Memory B cell (primary cell): ENCODE results near the gene SPINT4.
"Not testable (repeated sequence)": the region's sequence is repeated elsewhere in the genome, so short reads cannot be mapped to it uniquely, and the experiment has no call there.

Experiments used
- ATAC-seq: fragments of 150-1000 bp; cut with Tn5 transposase; 2 replicates; pipeline ENCODE4 v1.10.0; 2021; ENCODE audit warnings: low read depth, mild to moderate bottlenecking, moderate library complexity
- DNase-seq, 2 donors: peaks; one replicate each; pipeline ENCODE4 v3.0.0; 2022; ENCODE audit warnings: low spot score in 2 of 2
- H3K27ac Mint-ChIP-seq: one replicate; pipeline ENCODE4 v1.8.0; 2022; ENCODE audit warnings: mild to moderate bottlenecking, moderate library complexity, mixed read lengths
- H3K27me3 Mint-ChIP-seq: one replicate; pipeline ENCODE4 v1.8.0; 2022; ENCODE audit warnings: mixed read lengths
- H3K36me3 Mint-ChIP-seq: one replicate; pipeline ENCODE4 v1.8.0; 2022; ENCODE audit warnings: mild to moderate bottlenecking, mixed read lengths
- H3K4me1 Mint-ChIP-seq: one replicate; pipeline ENCODE4 v1.8.0; 2022; ENCODE audit warnings: mixed read lengths
- H3K4me3 Mint-ChIP-seq: one replicate; pipeline ENCODE4 v1.8.0; 2022; ENCODE audit warnings: mild to moderate bottlenecking, moderate library complexity, mixed read lengths
- H3K9me3 Mint-ChIP-seq: one replicate; pipeline ENCODE4 v1.8.0; 2022; ENCODE audit warnings: mixed read lengths

SPINT4 gene

GRCh38 chr20:45742596-45742995 lies 20.4 kb downstream of the SPINT4 start:
- ATAC-seq, result no peak
- H3K27me3 Mint-ChIP-seq, result peaks cover 3% of the 10 kb centered on the region

DNA sequence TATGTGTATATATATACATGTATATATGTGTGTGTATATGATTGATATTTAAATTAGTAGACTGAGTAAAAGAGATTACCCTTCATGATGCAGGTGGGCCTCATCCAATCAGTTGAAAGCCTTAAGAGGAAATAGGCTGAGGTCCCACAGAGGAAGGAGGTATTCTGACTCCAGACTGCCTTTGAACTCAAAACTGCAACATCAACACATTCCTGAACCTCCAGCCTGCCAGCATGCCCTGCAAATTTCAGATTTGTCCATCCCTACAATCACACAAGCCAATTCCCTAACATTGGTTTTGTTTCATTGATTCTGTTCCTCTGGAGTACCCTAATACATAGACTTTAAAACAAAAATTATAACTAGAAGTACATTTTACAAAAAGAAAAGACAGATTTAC lies 22.9 kb downstream of the SPINT4 start:
- no peaks in the 10 kb centered on the region for H3K36me3 Mint-ChIP-seq
- no peaks in the 10 kb centered on the region for H3K9me3 Mint-ChIP-seq
- DNase-seq (no peak), ATAC-seq (no peak)
- no peak overlapping the region for H3K27ac Mint-ChIP-seq
- H3K4me1 Mint-ChIP-seq, result no peaks in the 10 kb centered on the region
- no peak overlapping the region for H3K4me3 Mint-ChIP-seq
- H3K27me3 Mint-ChIP-seq, result peaks cover 10% of the 10 kb centered on the region

More at GRCh38 chr20:45742596-45742995, 20.4 kb downstream of the SPINT4 start:
- no peak for DNase-seq
- no peaks in the 10 kb centered on the region for H3K36me3 Mint-ChIP-seq
- no peak overlapping the region for H3K4me3 Mint-ChIP-seq
- no peak overlapping the region for H3K27ac Mint-ChIP-seq
- H3K9me3 Mint-ChIP-seq, result no peaks in the 10 kb centered on the region
- no peaks in the 10 kb centered on the region for H3K4me1 Mint-ChIP-seq

GRCh38 chr20:45751721-45752120 lies 29.6 kb downstream of the SPINT4 start:
- H3K4me1 Mint-ChIP-seq, result no peaks in the 10 kb centered on the region
- no peaks in the 10 kb centered on the region for H3K36me3 Mint-ChIP-seq
- H3K27ac Mint-ChIP-seq, result no peak overlapping the region
- peaks cover 6% of the 10 kb centered on the region for H3K9me3 Mint-ChIP-seq
- no peak overlapping the region for H3K4me3 Mint-ChIP-seq
- peaks cover 10% of the 10 kb centered on the region for H3K27me3 Mint-ChIP-seq
- ATAC-seq (no peak), DNase-seq (no peak)

GRCh38 chr20:45752746-45753145 lies 30.6 kb downstream of the SPINT4 start:
- DNase-seq (no peak), ATAC-seq (no peak)
- H3K27ac Mint-ChIP-seq, result no peak overlapping the region
- H3K9me3 Mint-ChIP-seq, result peaks cover 6% of the 10 kb centered on the region
- H3K4me3 Mint-ChIP-seq, result no peak overlapping the region
- no peaks in the 10 kb centered on the region for H3K36me3 Mint-ChIP-seq
- H3K27me3 Mint-ChIP-seq, result peaks cover 6% of the 10 kb centered on the region
- H3K4me1 Mint-ChIP-seq, result no peaks in the 10 kb centered on the region

DNA sequence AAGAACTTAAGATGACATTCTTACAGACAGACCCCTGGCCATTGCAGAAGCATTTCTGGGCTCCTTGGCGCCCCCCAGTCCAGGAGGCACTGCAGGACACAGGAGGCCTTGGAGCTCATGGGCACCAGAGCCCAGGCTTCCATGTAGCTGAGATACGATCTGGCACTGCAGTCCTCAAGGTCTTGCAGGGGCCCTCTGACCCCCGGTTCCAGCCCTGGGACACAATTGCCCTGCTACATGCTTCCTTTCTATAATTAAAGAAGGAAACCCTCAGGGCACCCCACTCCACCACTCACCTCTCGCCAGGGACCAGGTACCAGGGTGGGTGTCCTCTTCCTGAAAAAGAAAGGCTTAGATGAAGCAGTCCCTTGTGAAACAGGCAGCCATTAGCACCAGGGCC lies 35.9 kb downstream of the SPINT4 start:
- Mint-ChIP-seq H3K4me3 (no peak overlapping the region), H3K27me3 (peaks cover 8% of the 10 kb centered on the region), H3K4me1 (no peaks in the 10 kb centered on the region), H3K9me3 (peaks cover 6% of the 10 kb centered on the region), H3K27ac (no peak overlapping the region), H3K36me3 (no peaks in the 10 kb centered on the region)
- no peak for DNase-seq
- ATAC-seq, result no peak

GRCh38 chr20:45759921-45760320 lies 37.8 kb downstream of the SPINT4 start:
- H3K27ac Mint-ChIP-seq, DNase-seq, H3K36me3 Mint-ChIP-seq, H3K27me3 Mint-ChIP-seq, H3K4me1 Mint-ChIP-seq, H3K9me3 Mint-ChIP-seq, ATAC-seq, H3K4me3 Mint-ChIP-seq: not testable (repeated sequence)

- not testable (repeated sequence) for H3K4me3 Mint-ChIP-seq, DNase-seq, H3K27me3 Mint-ChIP-seq, ATAC-seq, H3K4me1 Mint-ChIP-seq, H3K9me3 Mint-ChIP-seq, H3K27ac Mint-ChIP-seq, H3K36me3 Mint-ChIP-seq
These were observed 39.8 kb downstream of the SPINT4 start for GRCh38 chr20:45761966-45762365.

DNA sequence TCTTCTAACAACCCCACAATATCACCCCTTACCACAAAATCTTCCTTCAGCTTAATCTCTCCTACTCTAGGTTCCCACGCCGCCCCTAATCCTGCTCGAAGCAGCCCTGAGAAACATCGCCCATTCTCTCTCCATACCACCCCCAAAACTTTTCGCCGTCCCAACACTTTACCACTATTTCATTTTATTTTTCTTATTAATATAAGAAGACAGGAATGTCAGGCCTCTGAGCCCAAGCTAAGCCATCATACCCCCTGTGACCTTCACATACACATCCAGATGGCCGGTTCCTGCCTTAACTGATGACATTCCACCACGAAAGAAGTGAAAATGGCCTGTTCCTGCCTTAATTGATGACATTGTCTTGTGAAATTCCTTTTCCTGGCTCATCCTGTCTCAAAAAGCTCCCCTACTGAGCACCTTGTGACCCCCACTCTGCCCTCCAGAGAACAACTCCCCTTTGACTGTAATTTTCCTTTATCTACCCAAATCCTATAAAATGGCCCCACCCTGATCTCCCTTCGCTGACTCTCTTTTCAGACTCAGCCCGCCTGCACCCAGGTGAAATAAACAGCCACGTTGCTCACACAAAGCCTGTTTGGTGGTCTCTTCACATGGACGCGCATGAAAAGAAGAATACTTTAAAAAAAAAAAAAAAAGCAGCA lies 42.6 kb downstream of the SPINT4 start:
- H3K4me3 Mint-ChIP-seq, DNase-seq, H3K36me3 Mint-ChIP-seq: not testable (repeated sequence)

GRCh38 chr20:45765307-45765875 lies 43.2 kb downstream of the SPINT4 start:
- Mint-ChIP-seq H3K36me3 (no peaks in the 10 kb centered on the region), H3K9me3 (no peaks in the 10 kb centered on the region), H3K4me3 (no peak overlapping the region), H3K4me1 (peaks cover 5% of the 10 kb centered on the region), H3K27me3 (peaks cover 8% of the 10 kb centered on the region), H3K27ac (no peak overlapping the region)
- ATAC-seq (no peak), DNase-seq (no peak)

More for the DNA sequence above, 42.6 kb downstream of the SPINT4 start:
- not testable (repeated sequence) for H3K27me3 Mint-ChIP-seq, H3K4me1 Mint-ChIP-seq, H3K27ac Mint-ChIP-seq, ATAC-seq, H3K9me3 Mint-ChIP-seq

GRCh38 chr20:45765980-45766379 lies 43.8 kb downstream of the SPINT4 start:
- Mint-ChIP-seq H3K36me3 (no peaks in the 10 kb centered on the region), H3K4me3 (no peak overlapping the region), H3K27ac (no peak overlapping the region), H3K9me3 (no peaks in the 10 kb centered on the region), H3K4me1 (peaks cover 7% of the 10 kb centered on the region), H3K27me3 (peaks cover 3% of the 10 kb centered on the region)
- ATAC-seq (peak; percentile 42), DNase-seq (no peak)

DNA sequence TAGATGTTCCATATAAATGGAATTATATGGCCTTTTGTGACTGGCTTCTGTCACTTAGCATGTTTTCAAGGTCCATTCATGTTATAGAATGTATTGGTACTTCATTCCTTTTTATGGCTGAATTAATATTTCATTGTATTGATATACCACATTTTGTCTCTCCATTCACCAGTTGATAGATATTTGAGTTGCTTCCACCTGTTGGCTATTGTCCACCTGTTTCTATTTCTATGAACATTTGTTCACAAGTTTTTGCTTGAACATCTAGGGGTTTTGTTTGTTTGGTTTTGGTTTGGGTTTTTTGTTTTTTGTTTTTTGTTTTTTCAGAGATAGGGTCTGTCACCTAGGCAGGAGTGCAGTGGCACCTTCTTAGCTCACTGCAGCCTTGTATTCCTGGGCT lies 46.3 kb downstream of the SPINT4 start:
- no peak overlapping the region for H3K27ac Mint-ChIP-seq
- DNase-seq (no peak), ATAC-seq (no peak)
- H3K4me3 Mint-ChIP-seq, result no peak overlapping the region
- H3K9me3 Mint-ChIP-seq, result no peaks in the 10 kb centered on the region
- peaks cover 3% of the 10 kb centered on the region for H3K27me3 Mint-ChIP-seq
- no peaks in the 10 kb centered on the region for H3K36me3 Mint-ChIP-seq
- peaks cover 10% of the 10 kb centered on the region for H3K4me1 Mint-ChIP-seq

- Mint-ChIP-seq H3K4me3 (no peak overlapping the region), H3K36me3 (no peaks in the 10 kb centered on the region)
- peak; percentile 84 to 85 for DNase-seq
These were observed 49.1 kb downstream of the SPINT4 start for GRCh38 chr20:45771182-45771759.

DNA sequence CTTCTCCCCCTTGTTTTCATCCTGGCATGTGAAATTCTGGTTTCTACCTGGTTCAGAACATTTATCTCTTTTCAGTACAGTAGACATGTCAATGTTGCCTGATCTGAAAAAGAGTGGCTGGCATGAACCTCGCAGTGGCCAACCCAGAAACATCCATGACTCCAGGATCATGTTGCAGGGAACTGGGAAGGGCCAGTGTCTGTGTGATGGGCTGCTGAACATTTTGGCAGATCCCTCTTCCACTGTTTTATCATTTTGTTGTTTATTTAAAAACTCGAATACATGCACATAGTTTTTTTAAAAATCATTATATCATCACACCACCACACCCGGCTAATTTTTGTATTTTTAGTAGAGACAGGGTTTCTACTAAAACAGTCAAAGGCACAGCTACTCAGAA lies 50.5 kb downstream of the SPINT4 start:
- Mint-ChIP-seq H3K27me3 (peaks cover 14% of the 10 kb centered on the region), H3K9me3 (no peaks in the 10 kb centered on the region), H3K36me3 (no peaks in the 10 kb centered on the region), H3K4me3 (no peak overlapping the region), H3K4me1 (peaks cover 6% of the 10 kb centered on the region), H3K27ac (no peak overlapping the region)
- no peak for ATAC-seq
- DNase-seq, result no peak

More at GRCh38 chr20:45771182-45771759, 49.1 kb downstream of the SPINT4 start:
- H3K27me3 Mint-ChIP-seq, result peaks cover 14% of the 10 kb centered on the region
- ATAC-seq, result peak; percentile 88
- no peaks in the 10 kb centered on the region for H3K9me3 Mint-ChIP-seq
- no peak overlapping the region for H3K27ac Mint-ChIP-seq
- peaks cover 6% of the 10 kb centered on the region for H3K4me1 Mint-ChIP-seq

- Mint-ChIP-seq H3K4me1 (peaks cover 6% of the 10 kb centered on the region), H3K27me3 (peaks cover 16% of the 10 kb centered on the region), H3K27ac (no peak overlapping the region), H3K36me3 (no peaks in the 10 kb centered on the region), H3K9me3 (no peaks in the 10 kb centered on the region), H3K4me3 (no peak overlapping the region)
- ATAC-seq, result no peak
- no peak for DNase-seq
These were observed 52.8 kb downstream of the SPINT4 start for GRCh38 chr20:45774945-45775344.

DNA sequence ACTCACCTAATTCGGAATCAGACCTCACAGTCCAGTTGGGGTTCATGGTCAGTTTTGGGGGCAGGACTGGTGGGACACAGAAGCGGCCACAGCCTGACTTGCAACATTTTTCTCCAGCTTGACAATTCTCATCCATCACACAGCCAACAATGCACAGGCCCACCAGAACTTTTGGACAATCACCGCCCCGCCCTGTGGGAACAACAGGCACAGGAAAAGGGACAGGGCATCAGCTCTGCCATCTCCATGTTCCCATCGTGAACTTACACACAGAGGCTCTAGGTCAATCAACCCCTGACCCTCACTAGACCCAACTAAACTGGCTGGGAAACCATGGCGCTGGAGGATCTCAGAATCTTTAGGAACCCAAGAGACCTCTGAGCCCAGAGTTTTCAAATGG lies 53.3 kb downstream of the SPINT4 start:
- Mint-ChIP-seq H3K4me1 (peaks cover 6% of the 10 kb centered on the region), H3K36me3 (no peaks in the 10 kb centered on the region), H3K27ac (no peak overlapping the region), H3K4me3 (no peak overlapping the region), H3K27me3 (peaks cover 18% of the 10 kb centered on the region), H3K9me3 (no peaks in the 10 kb centered on the region)
- DNase-seq, result no peak
- ATAC-seq, result no peak
